Body of pancreas (tissue), 4 donors: ENCODE results near the gene NEURL1. TPM values are rescaled to one million over a fixed set of nuclear protein-coding genes. Genes with fewer than 3 reads are reported as not detected.
A peak's percentile ranks its signal among the peaks of the same experiment; 100 is the strongest.

Source experiments
- ATAC-seq: fragments of 150-250 bp; one replicate; pipeline ENCODE4 v1.9.1; 2016
- DNase-seq, 4 donors: peaks; one replicate each; pipeline ENCODE4 v3.0.0-alpha.2; 2019
- H3K27ac ChIP-seq, 4 donors: fragments of 200-600 bp; sonication (generic); 1 replicate in 3 of 4; 2 replicates in 1 of 4; pipeline versions ENCODE4 v1.5.1 to v1.6.1; 2016 to 2019; ENCODE audit warnings: mild to moderate bottlenecking in 1 of 4, mixed read lengths in 1 of 4, moderate library complexity in 1 of 4
- H3K27me3 ChIP-seq, 2 donors: fragments of 200-600 bp; sonication (generic); one replicate each; pipeline ENCODE4 v1.6.0; 2016; ENCODE audit warnings: mild to moderate bottlenecking in 1 of 2
- H3K36me3 ChIP-seq, 2 donors: fragments of 200-600 bp; sonication (generic); replicated peaks in 1 of 2; 2 replicates each; pipeline ENCODE4 v1.5.1; 2016; ENCODE audit warnings: low read depth in 2 of 2; ENCODE audit not compliant: insufficient read depth in 1 of 2
- H3K4me1 ChIP-seq: fragments of 200-600 bp; sonication (generic); one replicate; pipeline ENCODE4 v1.6.0; 2016
- H3K4me3 ChIP-seq, 2 donors: fragments of 200-600 bp; sonication (generic); 1 replicate in 1 of 2; 2 replicates in 1 of 2; pipeline ENCODE4 v1.5.1; 2016 to 2019
- H3K9me3 ChIP-seq, 3 donors: fragments of 200-600 bp; sonication (generic); 1 replicate in 2 of 3; 2 replicates in 1 of 3; pipeline ENCODE4 v1.5.1; 2016
- POLR2A ChIP-seq, 3 donors: fragments of 450-650 bp; IDR thresholded peaks; one replicate each; pipeline ENCODE4 v1.6.1; 2016; ENCODE audit warnings: antibody characterized with exemption in 3 of 3, mild to moderate bottlenecking in 2 of 3
- WGBS, 2 donors: methylation state at CpG; one replicate each; pipeline ENCODE4 v1.1.5; 2017; 5-methylcytosine and 5-hydroxymethylcytosine counted together
- intact Hi-C: fragments of 100-400 bp; cut with DNase I; formaldehyde crosslinking; loops from one replicate; pipeline ENCODE4 v1.15.1; 2023
- total RNA-seq, 2 donors: library from RNA; depleted of rRNA; stranded (reverse); fragments of >200 nt; gene quantifications; one replicate each; pipeline ENCODE4 v1.1.0, GENCODE V29; 2016
- TF ChIP-seq, protein P1 (sequence below), 7 experiments: fragments of 450-650 bp in 4 of 7; fragments of 200-600 bp in 3 of 7; sonication (generic) in 3 of 7; IDR thresholded peaks; one replicate each; pipeline ENCODE4 v1.5.1; 2016 to 2019; ENCODE audit warnings: antibody characterized with exemption in 7 of 7

The NEURL1 gene
- total RNA-seq, 2 donors from 2014 or later, result 25.1 to 25.7 TPM

DNA sequence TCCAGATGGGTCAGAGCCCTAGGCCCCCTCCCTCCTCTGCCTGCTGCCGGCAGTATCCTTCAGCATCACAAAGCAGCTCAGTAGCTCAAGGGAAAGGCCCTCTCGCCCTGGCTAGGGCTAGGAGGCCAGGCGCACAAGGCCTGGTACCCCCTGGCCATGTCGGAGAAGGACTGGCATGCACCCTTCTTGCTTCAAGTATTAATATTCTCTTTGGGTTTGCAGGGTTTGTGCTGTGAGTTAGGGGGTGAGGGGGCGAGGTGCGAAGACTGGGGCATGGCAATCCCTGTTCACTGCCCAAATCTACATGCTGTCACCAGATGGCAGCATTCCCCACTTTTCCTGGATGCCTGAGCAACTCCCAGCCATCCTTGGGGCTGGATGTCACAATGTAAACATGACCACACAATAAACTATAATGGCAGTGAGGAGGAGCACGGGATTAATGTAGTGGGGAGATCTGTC, 105.2 kb downstream of the NEURL1 start:
- H3K4me3 ChIP-seq, result no peak overlapping the region
- no peaks in the 10 kb centered on the region for H3K27me3 ChIP-seq
- TF ChIP-seq POLR2A (IDR thresholded peaks at IDR 0.05), result no peak
- TF ChIP-seq, protein P1, sequence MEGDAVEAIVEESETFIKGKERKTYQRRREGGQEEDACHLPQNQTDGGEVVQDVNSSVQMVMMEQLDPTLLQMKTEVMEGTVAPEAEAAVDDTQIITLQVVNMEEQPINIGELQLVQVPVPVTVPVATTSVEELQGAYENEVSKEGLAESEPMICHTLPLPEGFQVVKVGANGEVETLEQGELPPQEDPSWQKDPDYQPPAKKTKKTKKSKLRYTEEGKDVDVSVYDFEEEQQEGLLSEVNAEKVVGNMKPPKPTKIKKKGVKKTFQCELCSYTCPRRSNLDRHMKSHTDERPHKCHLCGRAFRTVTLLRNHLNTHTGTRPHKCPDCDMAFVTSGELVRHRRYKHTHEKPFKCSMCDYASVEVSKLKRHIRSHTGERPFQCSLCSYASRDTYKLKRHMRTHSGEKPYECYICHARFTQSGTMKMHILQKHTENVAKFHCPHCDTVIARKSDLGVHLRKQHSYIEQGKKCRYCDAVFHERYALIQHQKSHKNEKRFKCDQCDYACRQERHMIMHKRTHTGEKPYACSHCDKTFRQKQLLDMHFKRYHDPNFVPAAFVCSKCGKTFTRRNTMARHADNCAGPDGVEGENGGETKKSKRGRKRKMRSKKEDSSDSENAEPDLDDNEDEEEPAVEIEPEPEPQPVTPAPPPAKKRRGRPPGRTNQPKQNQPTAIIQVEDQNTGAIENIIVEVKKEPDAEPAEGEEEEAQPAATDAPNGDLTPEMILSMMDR (IDR thresholded peaks at IDR 0.05), result peak; percentile 37 to 67 (median 61)
- no peaks in the 10 kb centered on the region for H3K9me3 ChIP-seq
- H3K4me1 ChIP-seq, result peaks cover 5% of the 10 kb centered on the region
- 42 to 48% methylated on average over 7 of the region's 7 CpGs for WGBS, 2 donors
- ATAC-seq (peak; percentile 70), DNase-seq (peak; percentile 59 to 68 (median 68))
- intact Hi-C loops, result loop anchor here (10.0 kb wide), 1 partner anchor 184 kb away; no protein-coding TSS in a partner anchor
- H3K27ac ChIP-seq, result peak overlapping the region in 1 of 4 donors; percentile 2
- H3K36me3 ChIP-seq, result no peaks in the 10 kb centered on the region

DNA sequence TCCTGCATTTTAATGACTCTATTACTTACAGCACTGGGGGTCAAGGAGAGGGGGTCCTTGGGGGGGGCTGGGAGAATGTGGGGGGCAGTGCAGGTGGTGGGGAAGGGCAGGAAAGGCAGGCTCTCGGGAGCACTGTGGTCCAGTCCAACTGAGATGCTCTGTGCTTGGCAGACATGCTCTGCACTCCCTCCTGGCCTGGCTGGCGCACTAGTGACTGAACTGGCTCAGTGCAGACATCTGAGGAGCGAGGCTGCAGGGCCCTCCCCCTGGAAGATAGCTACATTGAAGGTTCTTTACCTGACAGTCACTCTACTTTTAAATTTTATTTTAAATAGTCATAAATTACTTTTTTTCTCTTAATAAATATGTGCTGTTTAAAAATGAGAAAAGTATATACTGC, 105.7 kb downstream of the NEURL1 start:
- DNase-seq, result no peak
- Histone ChIP-seq H3K36me3 (no peaks in the 10 kb centered on the region), H3K4me1 (peaks cover 5% of the 10 kb centered on the region), H3K27me3 (no peaks in the 10 kb centered on the region), H3K9me3 (no peaks in the 10 kb centered on the region), H3K4me3 (no peak overlapping the region), H3K27ac (peak overlapping the region in 1 of 4 donors; percentile 2)
- no peak for ATAC-seq
- intact Hi-C loops, result loop anchor here (10.0 kb wide), 1 partner anchor 184 kb away; no protein-coding TSS in a partner anchor
- TF ChIP-seq, protein P1 (IDR thresholded peaks at IDR 0.05), result no peak
- no peak for TF ChIP-seq POLR2A (IDR thresholded peaks at IDR 0.05)
- 49 to 54% methylated on average over 3 of the region's 3 CpGs for WGBS, 2 donors

DNA sequence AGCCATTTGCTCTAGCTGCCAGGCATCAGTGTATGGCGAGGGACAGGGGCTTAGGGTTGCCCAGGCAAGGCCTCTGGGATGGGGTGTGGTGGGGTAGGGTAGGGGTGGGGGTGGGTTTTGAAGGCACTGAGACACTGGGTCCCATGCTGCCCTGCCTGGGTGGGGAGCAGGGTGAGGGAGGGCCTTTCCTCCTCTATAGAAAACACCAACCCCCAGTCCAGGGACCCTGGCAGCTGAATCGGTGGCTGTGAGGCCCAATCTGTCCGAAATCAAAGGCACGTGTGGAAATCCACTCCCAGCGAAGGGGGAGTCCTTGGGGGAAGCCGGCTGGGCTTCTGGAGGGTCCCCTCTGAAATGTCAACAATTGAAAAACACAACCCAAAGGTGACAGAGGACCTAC, 106.4 kb downstream of the NEURL1 start:
- H3K27ac ChIP-seq, result peak overlapping the region in 1 of 4 donors; percentile 4
- 68 to 83% methylated on average over 6 of the region's 6 CpGs for WGBS, 2 donors
- H3K4me1 ChIP-seq, result peaks cover 5% of the 10 kb centered on the region
- ATAC-seq (no peak), DNase-seq (no peak)
- TF ChIP-seq POLR2A (IDR thresholded peaks at IDR 0.05), result no peak
- TF ChIP-seq, protein P1 (IDR thresholded peaks at IDR 0.05), result no peak
- no peak overlapping the region for H3K4me3 ChIP-seq
- no peaks in the 10 kb centered on the region for H3K27me3 ChIP-seq
- no peaks in the 10 kb centered on the region for H3K36me3 ChIP-seq
- H3K9me3 ChIP-seq, result no peaks in the 10 kb centered on the region
- intact Hi-C loops, result loop anchor here (5.0 to 10.0 kb wide), 2 partner anchors 87 to 185 kb away; no protein-coding TSS in a partner anchor

DNA sequence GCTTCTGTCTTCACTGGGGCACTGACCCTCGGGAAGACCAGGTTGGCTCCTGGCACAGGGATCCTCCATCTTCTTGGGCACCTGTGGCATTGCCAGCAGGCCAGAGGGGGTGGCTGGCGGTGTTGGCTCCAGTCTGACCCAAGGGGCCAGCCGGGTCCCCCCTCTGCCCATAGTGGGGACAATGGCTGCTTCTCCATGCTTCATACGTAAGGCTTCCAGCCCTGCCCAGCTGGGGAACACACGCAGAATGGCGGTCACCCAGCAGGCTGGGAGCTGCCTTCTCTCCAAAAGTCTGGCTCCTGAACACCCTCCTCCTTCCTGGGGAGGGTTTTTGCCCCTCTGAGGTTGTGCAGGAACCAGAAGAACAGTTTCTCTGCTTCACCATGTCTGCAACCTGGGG, 106.8 kb downstream of the NEURL1 start:
- Histone ChIP-seq H3K4me1 (peaks cover 5% of the 10 kb centered on the region), H3K4me3 (no peak overlapping the region), H3K27me3 (no peaks in the 10 kb centered on the region), H3K9me3 (no peaks in the 10 kb centered on the region), H3K27ac (peak overlapping the region in 1 of 4 donors; percentile 4), H3K36me3 (no peaks in the 10 kb centered on the region)
- DNase-seq (no peak), ATAC-seq (no peak)
- intact Hi-C loops, result loop anchor here (5.0 kb wide), 1 partner anchor 87 kb away; no protein-coding TSS in a partner anchor
- TF ChIP-seq, protein P1 (IDR thresholded peaks at IDR 0.05), result no peak
- no peak for TF ChIP-seq POLR2A (IDR thresholded peaks at IDR 0.05)
- WGBS, 2 donors, result 73 to 80% methylated on average over 1 to 6 of the region's 6 CpGs
